Brain pericyte (primary cell): ENCODE data around the gene RNF31.

Experiments
- DNase-seq: peaks from one replicate; pipeline ENCODE4 v3.0.0-alpha.2; 2012; ENCODE audit warnings: low read depth, low spot score

The RNF31 gene

GRCh38 chr14:24137529-24138395, 9.5 kb upstream of the RNF31 start:
- DNase-seq = no peak

GRCh38 chr14:24138396-24139271, 8.7 kb upstream of the RNF31 start:
- DNase-seq = no peak

DNA sequence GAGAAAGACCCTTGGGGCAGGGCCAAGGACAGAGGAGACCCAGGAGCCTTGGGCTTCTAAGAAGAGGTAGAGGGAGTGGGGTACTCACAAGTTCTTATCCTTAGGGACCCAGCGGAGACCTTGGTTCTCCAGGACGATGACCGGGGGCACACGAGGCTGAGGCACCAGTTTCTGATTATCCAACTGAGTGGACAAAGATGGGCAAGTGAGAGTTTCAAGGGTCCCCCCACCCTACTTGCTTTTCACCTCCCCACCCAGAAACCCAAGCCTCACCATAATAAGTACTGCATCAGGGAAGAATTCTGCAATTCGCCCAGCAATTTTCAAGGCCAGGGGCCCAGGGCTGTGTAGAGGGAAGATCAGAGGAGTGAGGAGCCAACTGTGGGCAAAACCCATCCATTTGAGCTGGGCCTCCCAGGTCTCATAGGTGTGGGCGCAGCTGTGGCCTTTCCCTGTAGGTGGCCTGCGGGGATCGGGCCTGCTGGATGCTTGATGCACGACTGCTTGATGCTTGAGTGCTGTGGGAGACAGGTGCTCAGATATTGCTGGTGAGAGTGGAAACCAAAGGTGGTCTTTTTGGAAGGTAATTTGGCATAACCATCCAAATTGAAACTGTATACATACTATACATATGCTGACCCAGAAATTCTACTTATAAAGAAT, 7.9 kb upstream of the RNF31 start:
- no peak for DNase-seq

- peak; percentile 96 for DNase-seq
These were observed 6.0 kb upstream of the RNF31 start, which contains the start of gene EMC9 for GRCh38 chr14:24141097-24141880. TSS of gene EMC9 (minus strand) at chr14:24141591. CDS start at chr14:24141304, 287 bp downstream.

DNA sequence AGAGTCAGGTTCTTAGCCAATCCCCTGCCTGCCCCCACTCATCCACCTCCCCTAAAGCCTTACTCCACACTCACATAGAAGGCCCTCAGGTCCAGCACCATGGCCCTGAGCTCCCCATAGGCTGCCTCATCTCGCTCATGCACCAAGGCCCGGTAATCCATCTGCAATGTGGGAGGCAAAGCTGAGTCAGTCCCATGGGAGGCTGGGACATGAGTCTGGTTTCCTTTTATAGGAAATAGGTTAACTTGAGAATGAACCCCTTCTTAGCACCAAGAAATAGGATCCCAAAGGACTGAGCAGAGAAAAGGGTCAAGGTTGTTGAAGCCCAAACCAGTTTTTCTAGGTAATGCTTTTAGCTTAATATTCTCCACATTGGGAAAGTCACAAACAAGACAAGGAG, 3.8 kb upstream of the RNF31 start:
- DNase-seq = no peak

GRCh38 chr14:24144451-24144850, 2.8 kb upstream of the RNF31 start:
- DNase-seq = no peak

GRCh38 chr14:24145219-24145618, 2.1 kb upstream of the RNF31 start:
- no peak for DNase-seq

- no peak for DNase-seq
These were observed 1.4 kb upstream of the RNF31 start for GRCh38 chr14:24145690-24146452.

GRCh38 chr14:24146453-24146977, 783 bp upstream of the RNF31 start, which contains the start of gene PSME2:
TSS of gene PSME2 (minus strand) at chr14:24146610. CDS start at chr14:24146581, 29 bp downstream.
- peak; percentile 89 for DNase-seq

GRCh38 chr14:24147761-24148428, 597 bp downstream of the RNF31 start:
- DNase-seq = no peak

DNA sequence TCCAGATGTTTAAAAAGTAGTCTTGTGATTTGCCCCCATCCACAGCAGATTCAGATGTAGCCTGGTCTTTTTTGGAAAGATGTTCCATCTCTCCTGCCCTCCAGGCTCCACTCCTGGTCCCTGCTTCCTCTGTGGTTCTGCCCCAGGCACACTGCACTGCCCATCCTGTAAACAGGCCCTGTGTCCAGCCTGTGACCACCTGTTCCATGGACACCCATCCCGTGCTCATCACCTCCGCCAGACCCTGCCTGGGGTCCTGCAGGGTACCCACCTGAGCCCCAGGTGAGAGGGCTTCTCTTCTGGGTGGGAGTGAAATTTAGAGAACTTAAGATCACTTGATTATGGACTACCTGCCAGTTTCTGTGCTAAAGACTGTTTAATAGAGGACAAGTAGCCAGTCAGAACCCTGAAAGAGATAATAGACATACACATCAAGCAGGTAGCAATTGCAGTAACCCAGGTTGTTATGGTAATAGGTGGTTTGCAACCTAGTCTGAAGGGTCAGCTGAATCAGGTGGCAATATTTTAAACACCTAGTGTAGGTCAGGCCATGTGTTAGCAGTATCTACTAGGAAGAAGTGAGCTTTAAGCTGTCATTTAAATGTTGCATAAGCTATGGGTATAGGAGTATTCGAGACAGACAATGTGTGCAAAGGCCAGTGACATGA, 2.1 kb downstream of the RNF31 start:
- no peak for DNase-seq

DNA sequence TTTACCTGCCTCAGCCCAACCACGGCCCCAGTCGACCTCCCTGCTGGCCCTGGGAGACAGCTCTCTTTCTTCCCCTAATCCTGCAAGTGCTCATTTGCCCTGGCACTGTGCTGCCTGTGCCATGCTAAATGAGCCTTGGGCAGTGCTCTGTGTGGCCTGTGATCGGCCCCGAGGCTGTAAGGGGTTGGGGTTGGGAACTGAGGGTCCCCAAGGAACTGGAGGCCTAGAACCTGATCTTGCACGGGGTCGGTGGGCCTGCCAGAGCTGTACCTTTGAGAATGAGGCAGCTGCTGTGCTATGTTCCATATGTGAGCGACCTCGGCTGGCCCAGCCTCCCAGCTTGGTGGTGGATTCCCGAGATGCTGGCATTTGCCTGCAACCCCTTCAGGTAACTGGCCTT, 2.8 kb downstream of the RNF31 start:
- DNase-seq = no peak

- DNase-seq = no peak
These were observed 3.3 kb downstream of the RNF31 start for GRCh38 chr14:24150567-24150966.

GRCh38 chr14:24150993-24151392, 3.7 kb downstream of the RNF31 start:
- no peak for DNase-seq

GRCh38 chr14:24151404-24152080, 4.2 kb downstream of the RNF31 start:
- no peak for DNase-seq

GRCh38 chr14:24155100-24155499, 7.8 kb downstream of the RNF31 start:
- DNase-seq = no peak

- DNase-seq = no peak
These were observed 9.5 kb downstream of the RNF31 start for GRCh38 chr14:24156840-24157239.

DNA sequence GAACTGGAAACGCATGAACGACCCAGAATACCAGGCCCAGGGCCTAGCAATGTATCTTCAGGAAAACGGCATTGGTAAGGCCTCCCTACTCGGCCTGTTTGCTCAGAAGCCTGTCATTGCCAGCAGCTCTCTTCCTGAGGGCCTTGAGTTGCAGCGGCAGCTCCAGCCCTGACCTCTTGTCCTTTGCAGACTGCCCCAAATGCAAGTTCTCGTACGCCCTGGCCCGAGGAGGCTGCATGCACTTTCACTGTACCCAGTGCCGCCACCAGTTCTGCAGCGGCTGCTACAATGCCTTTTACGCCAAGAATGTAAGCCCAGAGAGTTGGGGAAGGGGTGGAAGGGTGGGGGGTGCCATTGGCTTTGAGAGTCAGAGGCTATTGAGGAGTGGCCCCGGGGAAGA, 10.0 kb downstream of the RNF31 start:
- DNase-seq = no peak
